ENCODE measurements around the gene CYP2J2. TPM values are rescaled to one million over a fixed set of nuclear protein-coding genes. Genes with fewer than 3 reads are reported as not detected.
A peak's percentile ranks its signal among the peaks of the same experiment; 100 is the strongest.
"Not testable (repeated sequence)": the region's sequence is repeated elsewhere in the genome, so short reads cannot be mapped to it uniquely, and the experiment has no call there.

CYP2J2 gene
- total RNA-seq, 1 donor from 2014 or later = 69.2 TPM

GRCh38 chr1:59924653-59925052 is 1.9 kb downstream of the CYP2J2 start:
- intact Hi-C loops (cut with micrococcal nuclease) = no loop called here
- no peak for DNase-seq
- no peak for ATAC-seq

DNA sequence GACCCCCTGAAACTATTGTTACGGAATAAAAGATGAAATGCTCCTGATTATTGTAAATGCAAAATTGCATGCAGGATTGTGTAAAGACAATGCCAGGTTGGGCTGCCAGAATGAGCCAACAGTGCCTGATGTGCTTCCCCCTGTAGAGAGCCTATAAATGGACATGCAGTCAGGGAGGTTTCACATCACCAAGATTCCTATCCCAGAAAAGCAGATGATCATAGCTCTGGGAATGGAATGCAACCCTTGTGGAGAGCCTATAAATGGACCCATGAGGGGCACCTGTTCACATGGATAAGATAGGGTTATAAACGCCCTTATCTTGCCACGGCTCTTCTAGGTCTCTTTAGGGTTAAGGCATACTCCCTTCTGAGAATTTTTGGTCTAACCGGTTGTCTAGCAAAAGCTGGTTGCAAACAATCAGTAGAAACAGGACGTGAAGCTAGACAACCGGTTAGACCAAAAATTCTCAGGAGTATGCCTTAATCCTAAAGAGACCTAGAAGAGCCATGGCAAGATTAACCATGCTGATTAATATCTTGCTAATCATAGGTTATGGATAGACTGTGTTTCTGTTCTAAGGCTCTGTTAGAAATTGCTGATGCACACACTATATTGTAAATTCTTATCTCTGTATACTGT is 5.2 kb downstream of the CYP2J2 start:
- intact Hi-C loops (cut with micrococcal nuclease); DNase-seq: not testable (repeated sequence)
- peak; percentile 44 for ATAC-seq

DNA sequence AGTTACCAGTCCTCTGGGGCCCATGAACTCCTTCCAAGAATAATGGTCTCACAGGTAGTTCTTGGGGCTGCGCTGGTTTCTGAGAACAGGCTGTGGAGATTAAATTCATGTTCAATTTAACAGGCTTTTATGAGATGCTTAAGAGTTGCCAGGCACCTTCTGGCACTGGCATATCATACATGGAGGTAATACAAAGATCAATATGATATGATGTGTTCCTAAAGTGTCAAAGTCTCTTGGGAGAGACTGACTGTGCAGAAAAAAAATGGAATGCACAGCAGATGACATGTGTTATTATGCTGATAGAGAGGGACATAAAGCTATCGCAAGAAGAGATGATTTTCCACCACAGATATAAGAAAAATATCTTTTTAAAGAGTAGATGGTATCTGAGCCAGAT is 6.8 kb downstream of the CYP2J2 start:
- DNase-seq (no peak), ATAC-seq (no peak)
- intact Hi-C loops (cut with micrococcal nuclease) = no loop called here

GRCh38 chr1:59917785-59918180 is 8.8 kb downstream of the CYP2J2 start:
- DNase-seq (no peak), ATAC-seq (no peak)
- intact Hi-C loops (cut with micrococcal nuclease) = no loop called here

- DNase-seq = no peak
- intact Hi-C loops (cut with micrococcal nuclease) = no loop called here
- peak; percentile 21 for ATAC-seq
These were observed 9.4 kb downstream of the CYP2J2 start for GRCh38 chr1:59917026-59917784.

DNA sequence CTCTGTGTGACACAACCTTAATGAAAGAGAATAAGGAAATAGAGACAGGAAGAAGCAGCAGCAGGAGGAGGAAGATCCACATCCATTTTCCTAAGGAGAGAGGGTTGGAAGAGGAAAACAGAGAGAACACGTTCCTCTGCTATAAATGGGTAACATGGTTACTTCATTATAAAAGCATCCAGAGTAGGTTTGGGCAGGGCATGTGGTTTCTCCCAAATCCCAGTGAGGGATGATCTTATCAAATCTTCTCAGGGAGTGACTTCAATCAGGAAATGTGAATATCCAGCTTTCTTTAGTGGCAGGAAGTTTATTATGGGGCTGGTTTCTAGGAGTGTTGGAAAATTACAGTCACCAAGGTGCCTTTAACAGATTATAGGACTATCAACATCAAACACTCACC is 11.1 kb downstream of the CYP2J2 start:
- DNase-seq = no peak
- ATAC-seq = no peak
- intact Hi-C loops (cut with micrococcal nuclease) = no loop called here

GRCh38 chr1:59914791-59915286 is 11.7 kb downstream of the CYP2J2 start:
- DNase-seq; intact Hi-C loops (cut with micrococcal nuclease); ATAC-seq: not testable (repeated sequence)

GRCh38 chr1:59908682-59909081 is 17.9 kb downstream of the CYP2J2 start:
- DNase-seq (no peak), ATAC-seq (no peak)
- intact Hi-C loops (cut with micrococcal nuclease) = no loop called here

DNA sequence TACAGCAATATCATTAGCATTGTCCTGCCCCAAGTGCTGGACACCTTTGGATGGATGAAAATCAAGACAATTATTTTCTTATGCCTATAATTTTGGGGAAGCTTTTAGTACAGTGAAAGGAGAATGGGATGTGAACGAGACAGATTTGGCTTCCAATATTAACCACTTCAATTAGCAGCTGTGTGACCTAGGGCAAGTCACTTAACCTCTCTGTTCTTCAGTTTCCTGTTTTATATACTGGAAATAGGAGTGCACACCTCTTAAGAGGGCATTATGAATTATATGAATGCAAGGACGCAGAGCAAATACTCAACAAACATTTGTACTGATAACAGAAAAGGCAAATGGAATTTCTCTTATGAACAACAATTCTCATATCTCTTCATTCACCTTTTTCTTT is 18.5 kb downstream of the CYP2J2 start:
- ATAC-seq (no peak), DNase-seq (no peak)
- intact Hi-C loops (cut with micrococcal nuclease) = no loop called here

DNA sequence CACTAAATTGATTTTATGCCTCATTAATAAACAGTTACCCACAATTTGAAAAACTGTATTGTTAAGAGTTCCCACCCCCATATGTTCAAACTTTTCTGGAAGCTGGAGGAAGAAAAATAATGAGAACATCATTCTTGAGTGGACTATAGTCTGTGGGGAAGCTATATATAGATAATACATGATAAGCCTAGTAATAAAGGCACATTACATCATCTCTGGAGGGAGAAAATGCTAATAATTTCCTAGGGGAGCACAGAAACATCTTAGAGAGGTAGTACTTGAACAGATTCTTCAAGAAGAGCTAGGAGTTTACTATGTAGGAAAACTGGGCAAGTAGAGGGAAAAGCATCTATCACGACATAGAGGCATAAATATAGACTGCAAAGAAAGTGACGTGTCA is 19.6 kb downstream of the CYP2J2 start:
- no peak for ATAC-seq
- no peak for DNase-seq
- intact Hi-C loops (cut with micrococcal nuclease) = no loop called here

GRCh38 chr1:59903141-59903754 is 23.3 kb downstream of the CYP2J2 start:
- intact Hi-C loops (cut with micrococcal nuclease) = no loop called here
- peak; percentile 39 for ATAC-seq
- DNase-seq = no peak

- intact Hi-C loops (cut with micrococcal nuclease) = no loop called here
- peak; percentile 21 for ATAC-seq
- no peak for DNase-seq
These were observed 24.7 kb downstream of the CYP2J2 start for GRCh38 chr1:59901770-59902388.

- DNase-seq (no peak), ATAC-seq (no peak)
- intact Hi-C loops (cut with micrococcal nuclease) = no loop called here
These were observed 25.9 kb downstream of the CYP2J2 start for GRCh38 chr1:59900640-59901039.

DNA sequence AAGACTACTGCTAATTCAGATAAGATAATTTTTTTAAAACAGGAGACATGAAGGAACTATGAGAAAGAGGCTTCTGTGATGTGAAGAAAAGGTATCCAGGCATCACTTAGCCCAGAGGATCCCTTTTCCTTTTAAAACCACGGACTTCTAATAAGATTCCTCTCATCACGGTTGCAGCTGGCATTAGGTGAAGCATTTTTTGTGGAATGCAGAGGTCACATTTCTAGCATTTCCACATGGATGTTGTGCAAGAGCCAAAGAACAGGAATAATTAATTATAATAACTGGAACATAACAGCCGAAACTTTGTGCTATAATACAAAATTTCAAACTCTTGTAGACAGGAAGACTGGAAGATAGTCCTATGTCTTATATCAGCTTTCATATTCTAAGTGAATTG is 27.6 kb downstream of the CYP2J2 start:
- no peak for DNase-seq
- ATAC-seq = no peak
- intact Hi-C loops (cut with micrococcal nuclease) = no loop called here

- ATAC-seq (peak; percentile 40), DNase-seq (no peak)
- intact Hi-C loops (cut with micrococcal nuclease) = no loop called here
These were observed 29.4 kb downstream of the CYP2J2 start for GRCh38 chr1:59897165-59897564.

DNA sequence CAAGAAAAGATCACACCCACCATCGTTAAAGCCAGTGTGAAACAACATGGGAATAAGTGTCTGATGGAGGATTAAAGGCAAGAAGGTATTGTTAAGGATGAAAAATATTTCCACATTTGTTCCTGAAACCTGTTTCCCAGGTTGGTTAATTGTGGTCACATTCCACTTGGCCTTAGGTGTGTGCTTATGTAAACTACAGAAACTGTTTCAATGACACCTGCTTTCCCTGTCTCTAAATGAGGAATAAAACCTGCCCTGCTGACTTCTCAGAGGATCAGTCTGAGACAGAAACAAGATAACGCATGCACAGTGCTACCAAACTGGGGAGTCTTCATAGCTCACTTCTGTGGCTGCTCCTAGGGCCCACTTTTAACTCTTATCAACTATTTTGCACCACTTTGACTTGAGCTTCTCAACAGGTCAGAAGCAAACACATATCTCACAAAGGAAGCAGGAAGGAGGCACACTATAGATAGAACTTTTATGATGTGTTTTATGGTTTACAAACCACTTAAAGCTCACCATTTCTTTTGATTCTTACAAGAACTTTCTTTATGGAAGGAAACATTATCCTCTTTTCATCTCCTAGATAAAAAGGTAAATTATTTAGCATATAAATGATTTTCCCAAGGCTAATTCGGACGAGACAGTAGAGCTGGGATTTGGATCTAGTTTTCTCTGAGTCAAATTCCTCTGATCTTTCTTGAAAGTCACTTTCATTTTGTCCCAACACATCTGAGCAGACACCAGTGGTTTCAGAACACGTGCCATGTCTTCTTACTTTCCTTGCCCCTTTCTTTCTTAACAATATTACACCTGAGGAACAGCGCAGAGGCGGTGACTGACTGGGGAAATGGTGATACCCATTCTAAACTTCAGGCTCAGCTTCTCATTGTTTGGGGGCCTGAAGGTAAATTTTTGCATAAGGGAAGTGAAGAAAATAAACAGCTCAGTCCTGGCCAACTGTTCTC is 33.4 kb downstream of the CYP2J2 start:
- no peak for ATAC-seq
- intact Hi-C loops (cut with micrococcal nuclease) = no loop called here
- DNase-seq = no peak

DNA sequence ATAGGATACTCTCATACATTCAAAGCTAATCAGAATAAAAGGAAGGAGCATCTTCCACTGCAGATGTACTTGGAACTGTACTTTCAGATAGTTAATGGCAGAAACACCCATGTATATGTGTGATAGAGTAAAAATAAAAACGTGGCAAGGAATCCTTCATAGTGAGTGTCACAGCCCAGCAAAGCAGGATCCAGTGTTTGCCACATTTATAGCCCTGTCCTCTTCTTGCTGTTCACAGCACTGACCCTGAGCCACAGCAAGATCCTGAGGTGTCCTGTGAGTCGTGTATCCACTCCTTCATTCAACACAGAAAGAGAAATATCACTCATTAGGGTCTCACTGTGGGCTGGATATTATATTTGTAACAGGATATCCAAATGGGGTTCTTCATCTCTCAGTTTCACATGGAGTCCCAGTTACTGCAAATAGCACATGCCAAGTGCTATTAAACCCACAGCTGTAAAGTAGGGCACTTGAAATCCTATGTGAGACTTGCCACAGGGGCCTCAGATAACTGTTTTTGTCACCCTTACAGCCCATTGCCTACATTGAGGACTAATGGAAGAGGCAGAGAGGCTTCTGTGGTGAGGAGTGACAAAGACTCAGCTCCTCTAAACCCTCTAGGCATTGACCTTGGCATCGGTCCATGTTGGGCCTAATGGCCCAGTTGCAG is 41.3 kb downstream of the CYP2J2 start:
- intact Hi-C loops (cut with micrococcal nuclease) = no loop called here
- ATAC-seq (peak; percentile 42), DNase-seq (no peak)

DNA sequence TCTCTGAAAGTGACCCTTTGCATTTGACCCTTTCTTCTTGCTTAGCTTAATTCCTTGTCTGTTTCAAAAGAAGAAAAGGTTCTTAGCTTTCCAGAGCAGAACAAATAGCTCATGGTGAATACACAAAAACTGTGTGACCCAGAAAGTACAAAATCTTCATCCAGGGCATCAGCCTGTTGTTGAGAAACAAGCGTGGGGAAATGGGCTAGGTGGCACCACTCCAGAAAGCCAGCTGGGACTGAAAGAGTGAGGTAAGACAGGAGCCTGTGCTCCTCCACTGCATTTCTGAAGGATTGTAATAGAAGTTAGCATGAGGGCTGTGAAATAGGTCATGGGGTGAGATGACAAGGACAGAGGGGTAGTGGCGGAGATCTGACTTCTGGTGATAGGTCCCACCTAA is 45.8 kb downstream of the CYP2J2 start:
- DNase-seq = peak; percentile 44
- intact Hi-C loops (cut with micrococcal nuclease) = no loop called here
- ATAC-seq = peak; percentile 49

Data from left ventricle myocardium superior (tissue), 1 donor.